HG03378 (cell line): Measurements from ENCODE around the gene ZBTB42.

Source experiments
- ATAC-seq: cut with Tn5 transposase; IDR thresholded peaks from one replicate; pipeline ENCODE4 v1.9.1; 2021; ENCODE audit warnings: mild to moderate bottlenecking, moderate library complexity; ENCODE audit not compliant: unreplicated experiment

ZBTB42 gene

DNA sequence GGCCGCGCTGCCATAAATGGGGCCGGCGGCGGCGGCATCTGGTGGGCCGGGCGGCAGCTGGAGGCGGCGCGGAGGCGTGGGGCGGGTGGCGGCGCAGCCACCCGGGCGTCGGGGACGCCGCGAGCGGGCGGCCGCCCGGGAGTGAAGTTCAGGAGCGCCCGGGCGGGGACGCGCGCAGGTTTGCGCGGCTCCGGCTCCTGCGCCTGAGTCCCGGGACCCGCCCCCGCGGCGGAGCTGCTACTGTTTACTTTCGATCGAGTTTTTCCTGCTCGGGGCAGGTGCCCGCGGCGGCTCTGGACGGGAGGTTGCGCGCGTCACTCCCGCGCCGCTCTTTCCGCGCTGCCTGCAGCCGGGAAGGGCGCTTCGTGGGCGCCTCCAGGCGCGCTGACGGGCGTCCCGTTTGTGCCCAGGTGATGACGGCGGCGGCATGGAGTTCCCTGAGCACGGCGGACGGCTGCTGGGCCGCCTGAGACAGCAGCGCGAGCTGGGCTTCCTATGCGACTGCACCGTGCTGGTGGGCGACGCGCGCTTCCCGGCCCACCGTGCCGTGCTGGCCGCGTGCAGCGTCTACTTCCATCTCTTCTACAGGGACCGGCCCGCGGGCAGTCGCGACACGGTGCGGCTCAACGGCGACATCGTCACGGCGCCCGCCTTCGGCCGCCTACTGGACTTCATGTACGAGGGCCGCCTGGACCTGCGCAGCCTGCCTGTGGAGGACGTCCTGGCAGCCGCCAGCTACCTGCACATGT is at the start of gene ZBTB42:
TSS of gene ZBTB42 (plus strand) at position 331 of the 749 bp plus-strand sequence. CDS start at position 428, 97 bp downstream.
- ATAC-seq = no peak

DNA sequence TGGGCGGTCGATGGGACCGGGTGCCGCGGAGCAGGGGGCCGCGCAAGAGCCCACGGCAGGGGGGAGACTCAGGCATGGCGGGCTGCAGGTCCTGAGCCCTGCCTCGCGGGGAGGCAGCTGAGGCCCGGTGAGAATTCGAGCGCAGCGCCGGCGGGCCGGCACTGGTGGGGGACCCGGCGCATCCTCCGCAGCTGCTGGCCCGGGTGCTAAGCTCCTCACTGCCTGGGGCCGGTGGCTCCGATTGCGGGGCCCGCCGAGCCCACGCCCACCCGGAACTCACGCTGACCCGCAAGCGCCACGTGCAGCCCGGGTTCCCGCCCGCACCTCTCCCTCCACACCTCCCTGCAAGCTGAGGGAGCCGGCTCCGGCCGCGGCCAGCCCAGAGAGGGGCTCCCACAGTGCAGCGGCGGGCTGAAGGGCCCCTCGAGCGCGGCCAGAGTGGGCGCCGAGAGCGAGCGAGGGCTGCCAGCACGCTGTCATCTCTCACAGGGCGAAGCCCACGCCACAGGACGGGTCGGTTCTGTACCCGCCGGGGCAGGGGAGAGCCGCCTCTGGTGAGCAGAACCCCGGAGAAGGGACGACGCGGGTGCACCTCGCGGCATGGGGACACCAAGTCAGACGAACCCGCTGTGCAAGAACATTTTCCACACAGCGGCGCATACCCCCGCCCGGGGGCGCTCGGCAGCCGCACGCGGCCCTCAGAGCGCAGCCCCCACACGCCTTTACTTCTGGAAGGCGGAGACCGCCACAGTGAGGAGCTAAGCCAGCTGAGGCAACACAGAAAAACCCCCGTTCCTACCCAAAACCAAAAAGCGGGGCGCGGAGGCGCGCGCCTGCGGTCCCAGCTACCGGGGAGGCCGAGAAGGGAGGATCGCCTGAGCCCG is 49.1 kb upstream of the ZBTB42 start:
- no peak for ATAC-seq

GRCh38 chr14:104752423-104752734 is 48.5 kb upstream of the ZBTB42 start:
- peak; percentile 69 for ATAC-seq

DNA sequence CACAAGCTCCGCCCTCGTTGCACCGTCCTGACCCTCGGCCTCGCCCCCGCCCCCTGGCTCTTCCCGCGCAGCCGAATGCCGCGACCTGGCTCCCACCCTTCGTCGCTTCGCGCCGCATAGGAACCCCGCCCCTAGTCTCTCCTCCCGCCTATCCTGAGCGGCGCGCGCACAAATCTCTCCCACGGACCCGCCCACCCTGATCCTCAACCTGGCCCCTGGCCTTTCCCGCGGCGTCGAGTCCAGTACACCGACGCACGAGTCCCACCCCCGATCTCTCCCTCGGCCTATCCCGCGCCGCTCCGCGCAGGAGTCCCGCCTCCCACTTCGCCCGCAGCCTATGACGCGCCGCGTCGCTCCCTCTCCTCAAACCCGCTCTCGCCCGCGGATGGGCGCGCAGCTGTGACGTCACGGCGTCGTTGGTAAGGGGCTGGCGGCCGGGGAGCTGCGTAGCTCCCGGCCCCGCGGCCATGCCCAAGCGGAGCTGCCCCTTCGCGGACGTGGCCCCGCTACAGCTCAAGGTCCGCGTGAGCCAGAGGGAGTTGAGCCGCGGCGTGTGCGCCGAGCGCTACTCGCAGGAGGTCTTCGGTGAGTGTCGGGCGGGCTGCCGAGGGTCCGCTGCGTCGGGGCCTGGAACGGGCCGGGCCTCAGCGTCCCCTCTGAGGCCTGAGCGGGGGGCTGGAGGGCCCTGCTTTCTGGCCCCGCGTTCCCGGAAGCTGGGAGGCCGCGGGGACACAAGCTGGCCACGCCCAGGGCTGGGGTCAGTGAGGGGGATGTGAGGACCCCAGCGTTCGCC is 48.0 kb upstream of the ZBTB42 start, which contains the start of gene SIVA1:
TSS of gene SIVA1 (plus strand) at position 413 of the 793 bp plus-strand sequence. CDS start at position 468, 55 bp downstream.
- ATAC-seq = peak; percentile 73

DNA sequence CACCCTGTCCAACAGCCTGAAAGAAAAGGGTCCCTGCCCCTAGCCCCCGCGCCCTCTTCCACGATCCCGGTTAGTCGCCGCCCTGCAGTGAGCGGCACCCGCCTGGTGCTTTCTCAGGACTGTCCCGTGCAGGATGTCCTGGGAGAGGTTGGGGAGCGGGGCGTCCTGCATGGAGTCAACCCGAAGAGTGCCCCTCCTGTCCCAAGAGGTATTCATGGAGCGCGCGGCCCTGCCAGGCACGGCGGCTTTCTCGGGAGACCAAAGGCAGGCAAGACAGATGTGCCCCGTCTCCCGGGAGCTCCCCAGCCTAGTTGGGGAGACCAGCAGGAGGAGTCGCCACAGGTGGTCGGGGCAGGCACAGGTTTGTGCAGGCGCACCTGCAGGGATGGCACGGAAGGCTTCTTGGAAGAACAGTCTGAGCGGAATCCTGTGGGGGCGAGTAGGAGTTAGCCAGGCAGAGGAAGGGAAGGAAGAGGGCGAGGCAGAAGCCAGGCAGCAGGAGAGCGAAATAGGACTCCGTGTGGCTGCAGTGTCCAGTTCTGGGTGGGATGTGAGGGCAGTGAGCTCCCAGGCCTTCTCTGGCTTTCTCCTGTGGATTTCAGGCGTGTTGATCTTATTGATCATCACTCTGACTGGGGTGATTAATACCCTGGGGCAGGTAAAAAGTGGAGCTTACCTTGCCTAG is 47.2 kb upstream of the ZBTB42 start:
- ATAC-seq = no peak

GRCh38 chr14:104754213-104754851 is 46.6 kb upstream of the ZBTB42 start:
- ATAC-seq = no peak

DNA sequence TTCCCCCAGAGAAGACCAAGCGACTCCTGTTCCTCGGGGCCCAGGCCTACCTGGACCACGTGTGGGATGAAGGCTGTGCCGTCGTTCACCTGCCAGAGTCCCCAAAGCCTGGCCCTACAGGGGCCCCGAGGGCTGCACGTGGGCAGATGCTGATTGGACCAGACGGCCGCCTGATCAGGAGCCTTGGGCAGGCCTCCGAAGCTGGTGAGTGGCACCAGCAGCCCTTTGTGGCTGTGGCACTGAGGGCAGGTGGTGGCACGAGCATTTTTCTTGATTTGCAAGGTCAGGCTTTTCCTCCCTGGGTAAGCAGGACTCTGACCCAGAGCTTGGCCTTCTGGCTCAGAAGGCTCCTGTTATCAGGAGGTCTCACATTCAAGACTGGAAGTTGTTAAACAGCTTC is 45.3 kb upstream of the ZBTB42 start:
- no peak for ATAC-seq

DNA sequence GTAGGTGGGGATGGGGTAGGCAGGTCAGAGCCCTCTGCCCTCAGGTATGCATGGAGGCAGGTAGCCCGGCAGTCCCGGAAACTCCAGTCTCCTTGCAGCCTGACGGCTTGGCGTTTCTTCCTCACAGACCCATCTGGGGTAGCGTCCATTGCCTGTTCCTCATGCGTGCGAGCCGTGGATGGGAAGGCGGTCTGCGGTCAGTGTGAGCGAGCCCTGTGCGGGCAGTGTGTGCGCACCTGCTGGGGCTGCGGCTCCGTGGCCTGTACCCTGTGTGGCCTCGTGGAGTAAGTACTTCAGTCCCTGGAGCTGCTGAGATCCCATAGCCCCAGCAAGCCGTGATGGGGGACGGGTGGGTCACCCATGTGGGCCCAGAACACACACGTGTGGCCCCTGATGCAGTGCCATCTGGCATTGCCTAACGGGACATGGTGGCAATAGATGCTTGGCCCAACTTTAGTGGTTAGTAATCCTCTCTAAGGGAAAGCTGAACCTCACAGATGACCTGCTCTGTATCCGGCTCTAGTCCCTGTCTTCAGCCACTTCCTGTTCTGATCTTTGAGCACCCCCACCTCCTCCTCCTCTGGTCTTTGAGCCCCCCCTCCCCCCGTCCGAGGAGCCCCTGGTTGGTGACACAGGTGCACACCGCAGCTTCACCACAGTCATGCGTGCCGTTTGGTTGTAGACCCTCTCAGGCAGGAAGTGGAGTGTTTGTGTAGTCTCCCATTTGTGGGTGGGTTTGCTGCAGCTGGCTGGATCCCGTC is 44.2 kb upstream of the ZBTB42 start:
- no peak for ATAC-seq

GRCh38 chr14:104757238-104757585 is 43.7 kb upstream of the ZBTB42 start:
- no peak for ATAC-seq

DNA sequence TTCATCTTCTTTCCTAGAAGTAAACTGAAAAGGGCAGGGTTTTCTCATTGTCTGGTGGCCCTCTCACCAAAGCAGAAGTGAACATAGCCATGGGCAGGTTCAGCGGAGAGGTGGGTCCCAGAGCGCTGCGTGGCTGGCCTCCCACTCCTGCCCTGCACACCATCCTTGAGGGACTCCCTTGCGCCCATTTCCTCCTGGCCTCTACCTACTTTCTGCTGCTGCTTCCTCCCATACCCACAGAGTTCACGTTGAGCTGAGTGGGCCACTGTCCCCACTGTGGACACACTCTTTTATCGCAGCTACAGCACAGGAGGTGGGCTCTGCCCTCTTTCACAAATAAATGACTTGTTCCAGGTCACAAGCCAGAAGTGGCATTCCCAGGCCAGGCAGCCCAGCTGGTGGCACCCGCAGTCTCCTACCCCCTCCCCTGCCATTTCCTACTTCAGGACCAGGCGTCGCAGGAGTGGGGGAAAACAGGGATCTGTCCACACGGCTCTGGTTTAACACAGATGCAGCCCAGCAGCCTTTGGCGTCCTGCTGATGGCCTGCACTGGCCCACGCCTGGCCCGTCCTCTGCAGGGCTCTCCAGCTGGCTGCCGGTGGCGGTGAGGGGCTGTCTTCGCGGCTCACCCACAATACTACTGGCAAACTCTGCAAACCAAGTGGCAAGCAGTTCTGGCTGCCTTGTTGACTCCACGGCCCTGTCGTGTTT is 43.1 kb upstream of the ZBTB42 start:
- no peak for ATAC-seq

- no peak for ATAC-seq
Observed at GRCh38 chr14:104758981-104759969, 41.6 kb upstream of the ZBTB42 start.

- ATAC-seq = no peak
Observed at GRCh38 chr14:104765517-104765916, 35.4 kb upstream of the ZBTB42 start.

DNA sequence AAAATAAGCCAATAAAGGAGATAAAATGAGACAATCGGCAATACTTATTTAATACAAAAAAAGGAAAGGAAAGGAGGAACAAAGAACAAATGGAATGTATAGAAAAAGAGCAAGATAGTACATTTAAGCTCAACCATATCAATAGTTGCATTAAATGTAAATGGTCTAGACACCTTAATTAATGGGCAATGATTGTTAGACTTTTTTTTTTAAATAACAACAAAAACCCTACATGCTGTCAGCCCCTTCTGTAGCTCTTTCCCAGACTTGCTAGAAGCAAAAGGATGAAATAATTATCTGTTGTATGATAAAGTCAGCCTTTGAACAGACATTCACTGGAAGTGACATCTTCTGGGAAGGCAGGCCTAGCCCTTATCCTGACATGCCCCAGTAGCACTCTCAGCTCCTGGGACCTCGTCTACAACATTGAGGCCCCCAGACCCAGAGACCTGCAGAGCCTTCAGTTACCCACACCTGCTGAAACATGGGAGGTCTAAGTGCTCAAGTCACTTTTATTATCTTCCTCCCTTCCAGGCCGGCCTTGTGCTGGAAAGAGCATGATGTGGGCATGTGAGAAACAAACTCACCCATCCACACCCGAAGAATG is 34.5 kb upstream of the ZBTB42 start:
- no peak for ATAC-seq

- ATAC-seq = no peak
Observed at GRCh38 chr14:104766863-104767633, 33.9 kb upstream of the ZBTB42 start.

GRCh38 chr14:104767634-104767918 is 33.3 kb upstream of the ZBTB42 start:
- ATAC-seq = no peak

DNA sequence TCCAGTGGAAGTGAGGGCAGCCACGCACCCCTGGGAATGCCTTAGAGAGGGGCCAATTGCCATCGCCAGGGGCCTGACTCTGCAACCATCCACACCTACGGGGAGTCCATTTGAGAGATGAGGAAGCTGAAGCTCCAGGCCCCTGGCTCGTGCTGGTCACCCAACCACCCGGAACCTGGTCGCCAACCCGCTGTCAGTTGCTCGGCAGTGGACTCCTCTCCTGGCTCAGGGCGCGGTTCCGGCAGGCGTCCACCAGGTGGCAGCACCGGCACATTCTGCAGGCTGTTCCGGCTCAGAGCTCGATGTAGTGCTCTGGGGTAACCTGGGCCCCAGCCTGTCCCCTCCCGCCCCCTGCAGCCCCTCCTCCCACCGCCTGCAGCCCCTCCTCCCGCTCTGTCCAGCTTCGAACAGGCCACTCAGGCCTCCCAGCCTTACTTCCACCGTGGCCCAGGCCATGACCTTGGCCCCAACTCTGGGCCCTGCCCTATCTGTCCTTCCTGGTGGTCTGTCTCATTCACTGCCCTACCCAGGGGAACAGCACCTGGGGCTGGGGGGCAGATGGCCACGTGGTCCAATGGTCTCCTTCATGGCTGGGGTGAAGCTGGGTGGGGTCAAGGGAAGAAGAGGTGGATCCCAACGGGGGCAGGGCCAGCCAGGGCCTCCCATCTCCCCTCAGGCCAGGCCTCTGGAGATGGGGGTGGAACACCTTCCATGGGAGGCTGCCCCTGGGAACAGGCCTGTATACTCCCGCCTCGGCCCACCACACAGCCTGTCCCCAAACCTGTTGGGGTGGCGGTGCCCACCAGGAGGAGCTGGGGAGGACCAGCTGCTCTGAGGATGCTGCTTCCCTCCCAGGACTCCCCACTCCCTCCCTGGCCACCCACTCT is 32.2 kb upstream of the ZBTB42 start:
- ATAC-seq = no peak
